Activated naive CD8-positive, alpha-beta T cell treated with anti-CD3 and anti-CD28 coated beads, Interleukin-2, amount 50 U/mL, for 16 hours (primary cell): ENCODE results near the gene VPS52.

Experiments used
- DNase-seq: peaks from one replicate; pipeline ENCODE4 v3.0.0-alpha.2; 2020; ENCODE audit warnings: low read depth, low spot score

Gene VPS52

DNA sequence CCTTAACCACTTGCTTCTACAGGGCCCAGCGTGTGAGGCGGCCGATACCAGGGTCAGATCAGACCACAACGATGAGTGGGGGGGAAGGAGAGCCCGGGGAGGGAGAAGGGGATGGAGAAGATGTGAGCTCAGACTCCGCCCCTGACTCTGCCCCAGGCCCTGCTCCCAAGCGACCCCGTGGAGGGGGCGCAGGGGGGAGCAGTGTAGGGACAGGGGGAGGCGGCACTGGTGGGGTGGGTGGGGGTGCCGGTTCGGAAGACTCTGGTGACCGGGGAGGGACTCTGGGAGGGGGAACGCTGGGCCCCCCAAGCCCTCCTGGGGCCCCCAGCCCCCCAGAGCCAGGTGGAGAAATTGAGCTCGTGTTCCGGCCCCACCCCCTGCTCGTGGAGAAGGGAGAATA is 60.5 kb downstream of the VPS52 start:
- no peak for DNase-seq

DNA sequence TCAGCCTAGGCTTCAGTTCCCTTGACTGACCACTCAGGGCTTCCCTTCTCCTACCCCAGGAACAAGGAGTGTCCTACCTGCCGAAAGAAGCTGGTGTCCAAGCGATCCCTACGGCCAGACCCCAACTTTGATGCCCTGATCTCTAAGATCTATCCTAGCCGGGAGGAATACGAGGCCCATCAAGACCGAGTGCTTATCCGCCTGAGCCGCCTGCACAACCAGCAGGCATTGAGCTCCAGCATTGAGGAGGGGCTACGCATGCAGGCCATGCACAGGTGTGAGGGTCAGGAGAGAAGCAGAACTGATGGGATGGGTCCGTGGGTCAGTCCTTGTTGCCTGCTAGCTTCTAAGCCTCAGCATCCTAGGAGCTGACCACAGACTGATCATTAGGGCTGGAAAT is 61.8 kb downstream of the VPS52 start:
- DNase-seq, result no peak

- peak; percentile 72 for DNase-seq
These were observed 63.3 kb downstream of the VPS52 start, which contains the start of gene RING1 for GRCh38 chr6:33208091-33208967. Gene RING1, plus strand, starts transcription at chr6:33208500. Its CDS starts 323 bp downstream, at chr6:33208823.

GRCh38 chr6:33207552-33208090 is 64.1 kb downstream of the VPS52 start:
- DNase-seq, result no peak

DNA sequence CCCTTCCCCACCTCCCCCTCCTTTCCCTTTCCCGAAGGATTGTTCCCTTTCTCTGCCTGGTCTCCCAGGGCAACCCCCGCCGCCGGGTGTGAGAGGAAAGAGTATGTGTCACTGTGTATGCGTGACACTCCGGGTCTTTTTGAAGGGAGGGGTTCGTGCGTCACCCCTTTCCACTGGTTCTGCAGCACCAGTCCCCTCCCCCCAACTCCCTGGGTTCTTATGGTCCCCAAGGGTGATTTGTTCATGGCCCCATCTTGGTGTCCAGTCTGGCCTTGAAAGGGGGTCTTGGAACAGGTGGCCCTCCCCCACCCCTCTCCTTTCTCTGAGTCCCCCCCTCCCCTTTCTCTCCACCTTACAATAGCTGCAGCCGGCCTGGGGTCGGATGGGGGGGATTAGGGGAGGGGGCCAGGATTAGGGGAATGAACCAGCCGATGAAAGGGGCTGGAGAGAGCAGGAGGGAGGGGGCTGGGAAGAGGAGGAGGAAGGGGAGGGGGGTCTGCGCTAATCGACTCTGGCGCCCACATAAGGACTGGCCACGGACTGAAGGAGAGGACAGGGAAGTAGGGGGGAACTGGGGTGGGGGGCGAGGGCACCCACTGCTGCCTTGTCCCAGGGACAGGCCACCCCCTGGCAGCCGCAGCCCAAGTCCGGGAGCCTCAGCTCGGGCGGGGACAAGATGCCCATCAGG is 64.7 kb downstream of the VPS52 start:
- no peak for DNase-seq

GRCh38 chr6:33206027-33206863 is 65.4 kb downstream of the VPS52 start:
- DNase-seq, result no peak

DNA sequence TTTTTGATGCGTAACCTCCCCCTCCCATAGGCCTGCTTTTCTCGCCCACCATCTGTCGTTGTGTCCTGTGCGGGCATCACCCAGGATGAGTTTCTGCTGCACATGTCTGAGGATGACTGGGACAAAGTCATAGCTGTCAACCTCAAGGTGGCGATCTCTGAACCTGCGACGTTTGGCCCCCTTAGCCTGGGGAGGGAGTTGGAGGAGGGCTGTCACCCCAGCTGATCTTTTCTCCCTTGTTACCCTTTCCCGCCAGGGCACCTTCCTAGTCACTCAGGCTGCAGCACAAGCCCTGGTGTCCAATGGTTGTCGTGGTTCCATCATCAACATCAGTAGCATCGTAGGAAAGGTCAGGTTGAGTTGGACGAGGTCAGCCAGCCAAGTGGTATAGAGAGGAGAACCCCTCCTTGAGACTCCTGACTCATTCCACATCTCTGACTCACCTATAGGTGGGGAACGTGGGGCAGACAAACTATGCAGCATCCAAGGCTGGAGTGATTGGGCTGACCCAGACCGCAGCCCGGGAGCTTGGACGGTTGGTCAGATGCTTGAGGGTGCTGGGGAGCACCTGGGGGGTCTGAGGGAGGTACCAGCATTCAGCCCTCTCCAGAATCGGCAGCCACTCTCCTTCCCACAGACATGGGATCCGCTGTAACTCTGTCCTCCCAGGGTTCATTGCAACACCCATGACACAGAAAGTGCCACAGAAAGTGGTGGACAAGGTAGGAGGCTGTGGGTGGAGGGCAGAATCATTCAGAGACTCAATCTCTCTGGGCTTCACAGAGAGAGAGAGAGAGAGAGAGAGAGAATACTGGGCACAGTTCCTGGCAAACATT is 66.3 kb downstream of the VPS52 start:
- no peak for DNase-seq

GRCh38 chr6:33204415-33205190 is 67.1 kb downstream of the VPS52 start, which contains the start of gene HSD17B8:
Gene HSD17B8, plus strand, starts transcription at chr6:33204655. Its CDS starts 14 bp downstream, at chr6:33204669.
- peak; percentile 84 for DNase-seq

DNA sequence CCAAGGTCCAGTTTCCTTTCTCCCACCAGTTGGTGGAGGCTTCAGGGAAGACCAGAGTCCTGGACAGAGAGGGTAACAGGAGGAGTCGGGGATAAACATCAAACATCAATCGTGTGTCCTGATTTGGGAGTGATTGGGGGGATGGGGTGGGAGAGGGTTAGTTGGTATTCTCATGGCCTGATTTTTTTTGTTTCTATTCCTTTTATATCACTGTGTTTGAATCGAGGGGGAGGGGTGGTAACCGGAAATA is 67.6 kb downstream of the VPS52 start:
- no peak for DNase-seq

DNA sequence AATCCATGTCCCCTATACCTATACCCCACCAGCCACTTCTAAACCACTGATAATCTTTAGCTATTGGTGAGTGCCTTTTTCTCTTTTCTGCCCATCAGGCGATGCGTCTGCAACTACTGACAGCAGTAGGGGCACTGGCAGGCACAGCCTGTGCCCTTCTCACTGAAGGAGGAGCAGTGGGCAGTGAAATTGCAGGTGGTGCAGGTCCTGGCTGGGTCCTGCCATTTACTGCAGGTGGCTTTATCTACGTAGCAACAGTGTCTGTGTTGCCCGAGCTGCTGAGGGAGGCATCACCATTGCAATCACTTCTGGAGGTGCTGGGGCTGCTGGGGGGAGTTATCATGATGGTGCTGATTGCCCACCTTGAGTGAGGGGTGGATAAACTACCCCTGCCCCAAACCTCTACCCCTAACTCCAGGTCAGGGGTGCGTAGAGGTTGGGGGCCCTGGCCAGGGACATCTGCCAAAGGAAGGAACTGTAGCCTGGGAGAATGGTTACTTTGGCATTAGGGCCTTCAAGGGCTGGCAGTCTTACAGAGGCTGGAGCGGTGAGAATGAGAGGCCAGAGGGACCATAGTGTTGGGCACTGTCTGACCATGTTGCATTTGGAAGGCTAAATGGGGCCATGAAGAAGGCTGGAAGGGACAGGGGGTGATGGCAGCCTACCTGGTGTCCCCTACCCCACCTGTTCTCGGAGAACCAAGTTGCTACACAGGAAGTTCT is 68.1 kb downstream of the VPS52 start:
- DNase-seq, result no peak

DNA sequence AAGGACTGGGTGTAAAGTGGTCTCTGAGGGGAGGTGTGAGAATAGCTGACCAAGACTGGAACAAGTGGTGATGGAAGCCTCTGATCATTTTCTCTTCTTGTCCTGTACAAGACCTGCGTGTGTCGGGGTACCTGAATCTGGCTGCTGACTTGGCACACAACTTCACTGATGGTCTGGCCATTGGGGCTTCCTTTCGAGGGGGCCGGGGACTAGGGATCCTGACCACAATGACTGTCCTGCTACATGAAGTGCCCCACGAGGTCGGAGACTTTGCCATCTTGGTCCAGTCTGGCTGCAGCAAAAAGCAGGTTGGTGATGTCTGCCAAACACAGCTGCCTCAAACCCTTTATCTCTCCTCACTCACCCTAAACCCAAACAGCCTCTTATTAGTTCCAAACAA is 68.9 kb downstream of the VPS52 start:
- DNase-seq, result no peak

- no peak for DNase-seq
These were observed 69.7 kb downstream of the VPS52 start for GRCh38 chr6:33201935-33202334.

DNA sequence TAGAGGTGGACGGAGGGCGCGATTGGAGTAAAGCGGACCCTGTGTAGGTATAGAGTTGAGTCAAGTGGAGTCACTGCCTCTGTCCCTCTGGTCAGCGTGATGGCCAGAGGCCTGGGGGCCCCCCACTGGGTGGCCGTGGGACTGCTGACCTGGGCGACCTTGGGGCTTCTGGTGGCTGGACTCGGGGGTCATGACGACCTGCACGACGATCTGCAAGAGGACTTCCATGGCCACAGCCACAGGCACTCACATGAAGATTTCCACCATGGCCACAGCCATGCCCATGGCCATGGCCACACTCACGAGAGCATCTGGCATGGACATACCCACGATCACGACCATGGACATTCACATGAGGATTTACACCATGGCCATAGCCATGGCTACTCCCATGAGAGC is 70.5 kb downstream of the VPS52 start:
- no peak for DNase-seq
